ENCODE data around the gene ANXA7.
A peak's percentile ranks its signal among the peaks of the same experiment; 100 is the strongest.

ANXA7 gene

DNA sequence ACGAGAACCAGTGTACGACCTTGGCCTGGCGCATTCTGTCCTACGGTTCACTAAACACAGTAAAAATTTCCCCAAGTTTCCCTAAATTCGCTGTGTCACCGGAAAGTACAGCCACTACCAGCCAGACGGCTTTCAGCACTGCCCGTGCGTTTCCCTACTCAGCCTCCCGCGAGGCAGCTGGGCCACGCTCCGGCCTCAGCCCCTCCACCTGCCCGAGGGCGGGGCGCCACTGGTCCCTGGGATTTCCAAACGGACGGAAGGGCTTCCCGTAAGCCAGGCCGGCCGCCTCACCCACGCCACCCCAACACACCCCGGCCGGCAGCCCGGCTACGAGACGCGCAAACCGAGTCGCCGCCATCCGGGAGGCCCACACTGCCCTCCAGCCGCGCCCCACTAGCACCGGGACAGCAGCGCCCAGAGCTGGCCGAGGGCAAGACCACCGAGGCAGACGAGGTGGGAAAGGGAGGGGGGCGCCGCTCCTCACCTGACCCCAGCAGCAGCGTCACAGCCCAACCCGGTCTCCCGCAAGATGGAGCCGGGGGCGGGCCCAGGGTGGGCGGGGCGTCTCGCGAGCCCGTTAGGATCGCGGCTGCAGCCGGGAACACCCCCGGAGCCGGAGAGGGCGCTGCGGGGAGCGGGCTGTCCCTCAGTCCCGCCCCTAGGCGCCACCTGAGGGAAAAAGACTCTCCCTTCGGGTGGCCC is at the start of gene ANXA7:
Gene ANXA7, minus strand, starts transcription at position 531 of the 702 bp plus-strand sequence. CDS start 13,202 bp downstream, outside the sequence.
- Histone ChIP-seq H3K4me1 (ENCODE audit: insufficient read depth, low read length, poor library complexity, severe bottlenecking) (peaks cover 34% of the 10 kb centered on the region), H3K9me3 (ENCODE audit: insufficient read depth, low read depth, low read length) (no peaks in the 10 kb centered on the region), H3K27me3 (ENCODE audit: insufficient read depth, low read length, poor library complexity, severe bottlenecking) (no peaks in the 10 kb centered on the region), H3K4me2 (ENCODE audit: low read depth, low read length, poor library complexity, severe bottlenecking) (peak within 1 kb of the TSS; percentile 98), H3K9ac (ENCODE audit: low read depth, low read length, poor library complexity, severe bottlenecking) (peak within 1 kb of the TSS; percentile 90), H3K4me3 (ENCODE audit: low read length, poor library complexity, severe bottlenecking) (peak within 1 kb of the TSS; percentile 93), H3K36me3 (ENCODE audit: insufficient read depth, low read length) (no peaks in the 10 kb centered on the region), H4K20me1 (ENCODE audit: insufficient read depth, low read length, poor library complexity, severe bottlenecking) (peaks cover 7% of the 10 kb centered on the region), H3K79me2 (ENCODE audit: insufficient read depth, low read length) (peaks cover 43% of the 10 kb centered on the region), H3K9me2 (replicated peaks; ENCODE audit: low read depth, low read length) (no peaks in the 10 kb centered on the region), H3F3A (ENCODE audit: low read depth) (no peaks in the 10 kb centered on the region; the same call in 1 of the 2 replicates), H2AFZ (ENCODE audit: low read length) (peak within 1 kb of the TSS; percentile 92)
- TF ChIP-seq EZH2phosphoT487 (IDR thresholded peaks at IDR 0.05; ENCODE audit: borderline replicate concordance): no peak
- TF ChIP-seq, protein P1, sequence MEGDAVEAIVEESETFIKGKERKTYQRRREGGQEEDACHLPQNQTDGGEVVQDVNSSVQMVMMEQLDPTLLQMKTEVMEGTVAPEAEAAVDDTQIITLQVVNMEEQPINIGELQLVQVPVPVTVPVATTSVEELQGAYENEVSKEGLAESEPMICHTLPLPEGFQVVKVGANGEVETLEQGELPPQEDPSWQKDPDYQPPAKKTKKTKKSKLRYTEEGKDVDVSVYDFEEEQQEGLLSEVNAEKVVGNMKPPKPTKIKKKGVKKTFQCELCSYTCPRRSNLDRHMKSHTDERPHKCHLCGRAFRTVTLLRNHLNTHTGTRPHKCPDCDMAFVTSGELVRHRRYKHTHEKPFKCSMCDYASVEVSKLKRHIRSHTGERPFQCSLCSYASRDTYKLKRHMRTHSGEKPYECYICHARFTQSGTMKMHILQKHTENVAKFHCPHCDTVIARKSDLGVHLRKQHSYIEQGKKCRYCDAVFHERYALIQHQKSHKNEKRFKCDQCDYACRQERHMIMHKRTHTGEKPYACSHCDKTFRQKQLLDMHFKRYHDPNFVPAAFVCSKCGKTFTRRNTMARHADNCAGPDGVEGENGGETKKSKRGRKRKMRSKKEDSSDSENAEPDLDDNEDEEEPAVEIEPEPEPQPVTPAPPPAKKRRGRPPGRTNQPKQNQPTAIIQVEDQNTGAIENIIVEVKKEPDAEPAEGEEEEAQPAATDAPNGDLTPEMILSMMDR (conservative IDR thresholded peaks at IDR 0.05; ENCODE audit: low read length): no peak

DNA sequence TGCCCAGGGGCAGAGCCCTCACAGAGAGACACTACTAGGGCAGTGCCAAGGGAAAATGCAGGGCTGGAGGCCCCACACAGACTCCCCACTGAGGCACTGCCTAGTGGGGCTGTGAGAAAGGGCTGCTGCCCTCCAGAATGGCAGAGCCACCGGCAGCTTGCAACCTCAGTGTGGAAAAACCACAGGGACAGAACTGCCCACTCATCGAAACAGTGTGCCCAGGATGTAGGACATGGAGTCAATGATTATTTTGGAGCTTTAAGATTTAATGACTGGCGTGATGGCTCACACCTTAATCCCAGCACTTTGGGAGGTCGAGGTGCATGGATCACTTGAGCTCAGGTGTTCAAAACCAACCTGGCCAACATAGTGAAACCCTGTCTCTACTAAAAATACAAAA is 47.0 kb upstream of the ANXA7 start:
- Histone ChIP-seq H3K9me2 (replicated peaks; ENCODE audit: low read depth, low read length) (no peaks in the 10 kb centered on the region), H3K27me3 (ENCODE audit: insufficient read depth, low read length, poor library complexity, severe bottlenecking) (no peaks in the 10 kb centered on the region), H3K79me2 (ENCODE audit: insufficient read depth, low read length) (no peaks in the 10 kb centered on the region), H4K20me1 (ENCODE audit: insufficient read depth, low read length, poor library complexity, severe bottlenecking) (no peaks in the 10 kb centered on the region), H3K4me2 (ENCODE audit: low read depth, low read length, poor library complexity, severe bottlenecking) (no peak overlapping the region), H3K9ac (ENCODE audit: low read depth, low read length, poor library complexity, severe bottlenecking) (no peak overlapping the region), H3K4me3 (ENCODE audit: low read length, poor library complexity, severe bottlenecking) (no peak overlapping the region), H2AFZ (ENCODE audit: low read length) (no peak overlapping the region), H3K9me3 (ENCODE audit: insufficient read depth, low read depth, low read length) (no peaks in the 10 kb centered on the region), H3K4me1 (ENCODE audit: insufficient read depth, low read length, poor library complexity, severe bottlenecking) (no peaks in the 10 kb centered on the region), H3K36me3 (ENCODE audit: insufficient read depth, low read length) (peaks cover 11% of the 10 kb centered on the region; the same call in 1 of the 2 replicates), H3F3A (ENCODE audit: low read depth) (no peaks in the 10 kb centered on the region)
- TF ChIP-seq, protein P1 (conservative IDR thresholded peaks at IDR 0.05; ENCODE audit: low read length): no peak
- TF ChIP-seq EZH2phosphoT487 (IDR thresholded peaks at IDR 0.05; ENCODE audit: borderline replicate concordance): no peak

DNA sequence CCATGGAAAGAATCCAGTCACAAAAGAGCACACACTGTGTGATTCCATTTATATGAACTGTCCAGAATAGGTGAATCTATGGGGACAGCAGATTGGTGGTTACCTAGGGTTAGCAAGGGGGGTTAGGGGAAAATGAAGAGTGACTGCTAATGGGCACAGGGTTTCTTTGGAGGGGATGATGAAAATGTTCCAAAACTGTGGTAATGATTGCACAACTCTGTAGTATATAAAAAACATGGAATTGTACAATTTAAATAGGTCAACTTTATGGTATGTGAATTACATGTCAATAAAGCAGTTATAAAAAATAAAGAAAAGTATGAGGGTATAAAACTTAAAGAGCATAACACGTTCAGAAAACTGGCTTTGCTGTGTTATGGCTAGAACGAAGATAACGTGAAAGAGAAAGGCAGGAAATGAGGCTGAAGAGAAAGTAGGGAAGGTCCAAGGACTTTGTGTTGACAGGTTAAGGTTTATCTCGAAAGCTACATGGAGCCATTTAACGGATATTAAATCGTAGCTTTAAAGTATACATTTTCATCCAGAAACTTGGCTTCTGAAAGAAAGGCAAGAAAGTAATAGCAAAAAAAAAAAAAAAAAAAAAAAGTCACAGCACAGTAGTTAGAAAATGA is 45.9 kb upstream of the ANXA7 start:
- Histone ChIP-seq H3F3A (ENCODE audit: low read depth) (no peaks in the 10 kb centered on the region), H3K9me3 (ENCODE audit: insufficient read depth, low read depth, low read length) (no peaks in the 10 kb centered on the region), H2AFZ (ENCODE audit: low read length) (no peak overlapping the region), H3K9ac (ENCODE audit: low read depth, low read length, poor library complexity, severe bottlenecking) (no peak overlapping the region), H4K20me1 (ENCODE audit: insufficient read depth, low read length, poor library complexity, severe bottlenecking) (no peaks in the 10 kb centered on the region), H3K4me2 (ENCODE audit: low read depth, low read length, poor library complexity, severe bottlenecking) (no peak overlapping the region), H3K9me2 (replicated peaks; ENCODE audit: low read depth, low read length) (no peaks in the 10 kb centered on the region), H3K79me2 (ENCODE audit: insufficient read depth, low read length) (no peaks in the 10 kb centered on the region), H3K4me1 (ENCODE audit: insufficient read depth, low read length, poor library complexity, severe bottlenecking) (no peaks in the 10 kb centered on the region), H3K27me3 (ENCODE audit: insufficient read depth, low read length, poor library complexity, severe bottlenecking) (no peaks in the 10 kb centered on the region), H3K4me3 (ENCODE audit: low read length, poor library complexity, severe bottlenecking) (no peak overlapping the region), H3K36me3 (ENCODE audit: insufficient read depth, low read length) (0 out of 2 replicates have a peak, but pooled peaks cover 4% of the 10 kb centered on the region)
- TF ChIP-seq, protein P1 (conservative IDR thresholded peaks at IDR 0.05; ENCODE audit: low read length): no peak
- TF ChIP-seq EZH2phosphoT487 (IDR thresholded peaks at IDR 0.05; ENCODE audit: borderline replicate concordance): no peak

All from Loucy (cell line).